HG03571 (cell line): ENCODE results near the gene PLEKHG1.

Source experiments
- ATAC-seq: cut with Tn5 transposase; IDR thresholded peaks from one replicate; pipeline ENCODE4 v1.9.1; 2021; ENCODE audit not compliant: unreplicated experiment

Gene PLEKHG1

DNA sequence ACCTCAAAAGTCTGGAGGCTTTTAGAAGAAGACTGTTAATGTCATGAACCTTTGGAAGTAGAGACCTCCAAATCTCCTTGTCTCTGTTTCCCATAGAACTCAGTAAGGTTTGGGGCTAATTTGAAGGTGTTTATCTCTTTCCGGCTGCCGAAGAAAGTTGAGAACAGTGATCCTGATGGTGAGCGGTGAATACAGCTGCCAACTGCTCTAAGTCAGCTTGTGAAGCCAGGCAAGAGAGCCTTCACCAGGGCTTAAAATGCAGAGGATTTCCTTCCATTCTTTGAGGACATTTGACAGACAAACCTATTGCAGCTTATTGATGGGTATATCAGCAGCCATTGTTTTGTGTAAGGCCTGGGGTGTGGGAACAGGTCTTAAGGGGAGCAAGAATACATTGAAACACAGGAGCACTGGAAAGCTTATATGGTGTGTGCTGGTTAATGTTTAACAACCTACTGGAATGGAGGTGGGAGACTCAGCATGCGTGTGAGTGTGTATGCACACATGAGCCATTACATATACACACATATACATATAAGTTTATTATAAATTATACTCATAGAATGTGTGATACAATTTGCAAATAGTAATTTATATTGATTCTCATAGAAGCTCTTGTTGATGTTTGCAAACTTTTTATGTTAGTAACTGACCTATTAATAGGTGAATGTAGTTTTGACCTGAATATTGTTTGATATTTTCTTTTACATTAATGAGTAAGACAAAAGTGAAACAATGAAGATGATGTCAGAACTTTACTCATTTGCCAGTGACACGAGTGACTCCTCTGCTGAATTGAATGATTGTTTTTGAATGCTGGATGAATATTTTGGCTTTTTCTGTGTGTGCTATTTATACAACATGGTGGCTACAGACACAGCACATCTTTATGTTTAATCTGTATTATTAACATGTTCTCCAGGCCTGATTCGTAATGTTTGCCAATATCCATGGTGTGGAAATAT is 18.1 kb downstream of the PLEKHG1 start:
- no peak for ATAC-seq

DNA sequence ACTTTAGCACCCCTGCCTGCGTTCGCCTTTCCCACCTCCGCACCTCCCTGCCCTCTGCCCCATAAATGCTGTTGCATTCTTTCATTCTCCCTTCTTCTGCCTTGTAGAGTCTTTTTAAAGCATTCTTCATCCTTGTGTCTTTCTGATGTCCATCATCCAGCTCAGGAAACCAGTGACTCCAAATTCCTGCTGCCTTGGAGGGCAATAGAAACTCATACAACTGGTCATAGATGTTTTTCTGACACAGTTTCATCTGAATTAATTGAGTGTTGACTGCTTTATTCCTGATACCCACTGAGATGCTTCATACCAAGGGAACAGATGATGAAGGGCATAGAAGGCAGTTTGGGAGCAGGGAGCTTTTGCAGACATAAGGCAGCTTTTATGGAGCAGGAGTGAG is 19.6 kb downstream of the PLEKHG1 start:
- ATAC-seq, result no peak

DNA sequence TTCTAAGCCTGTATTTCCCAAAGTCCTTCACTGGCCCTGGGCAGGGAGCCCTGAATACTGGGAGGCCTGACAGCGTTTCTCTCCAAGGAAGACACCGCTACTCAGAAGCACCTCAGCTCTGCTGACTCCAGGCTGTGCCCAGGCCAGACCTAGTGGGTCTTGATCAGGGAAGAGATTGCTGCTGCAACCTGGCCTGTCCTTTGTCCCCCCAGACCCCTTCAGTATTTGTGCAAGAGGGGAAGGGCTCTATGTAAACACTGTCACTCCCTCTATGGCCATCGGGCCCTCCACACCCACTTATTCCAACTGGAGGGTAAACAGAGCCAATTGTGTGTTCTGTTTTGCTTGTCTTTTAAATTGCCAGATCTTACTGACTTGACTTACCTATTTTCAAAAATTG is 20.6 kb downstream of the PLEKHG1 start:
- no peak for ATAC-seq

DNA sequence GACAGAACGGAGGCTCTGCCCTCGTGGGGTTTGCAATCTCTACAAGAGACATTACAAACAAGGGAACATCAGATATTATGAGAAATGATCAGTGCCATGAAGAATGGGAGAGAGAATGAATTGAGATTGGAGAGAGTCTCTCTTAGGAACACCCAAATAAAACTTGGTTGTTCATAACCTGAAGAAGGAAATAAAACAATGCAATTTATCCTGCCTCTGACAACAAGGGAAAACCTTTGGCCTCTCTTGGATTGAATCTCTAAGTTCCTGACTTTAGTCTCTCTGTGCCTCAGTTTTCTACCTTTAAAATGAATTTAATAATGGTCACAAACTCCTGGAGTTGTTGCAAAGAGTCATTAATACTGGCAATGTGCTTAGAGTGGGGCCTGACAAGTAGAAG is 21.1 kb downstream of the PLEKHG1 start:
- ATAC-seq, result no peak

DNA sequence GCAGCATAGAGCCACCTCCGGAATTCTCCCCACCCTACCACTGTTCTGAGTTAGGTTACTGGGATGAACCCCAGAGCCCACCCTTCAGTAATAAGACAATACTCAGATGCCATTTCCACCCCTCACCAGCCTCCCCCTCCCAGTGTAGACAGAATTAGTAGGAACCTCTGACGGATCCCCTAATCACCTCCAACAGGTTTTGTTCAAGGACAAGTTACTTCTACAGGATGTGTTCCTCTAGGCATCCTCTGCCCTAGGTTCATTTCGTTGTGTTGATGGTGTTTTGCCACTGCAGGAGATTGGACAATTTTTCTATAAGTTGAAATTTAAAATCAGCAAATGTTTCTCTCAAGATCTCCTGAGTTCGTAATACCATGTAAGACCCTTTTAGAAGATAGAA is 22.8 kb downstream of the PLEKHG1 start:
- no peak for ATAC-seq

DNA sequence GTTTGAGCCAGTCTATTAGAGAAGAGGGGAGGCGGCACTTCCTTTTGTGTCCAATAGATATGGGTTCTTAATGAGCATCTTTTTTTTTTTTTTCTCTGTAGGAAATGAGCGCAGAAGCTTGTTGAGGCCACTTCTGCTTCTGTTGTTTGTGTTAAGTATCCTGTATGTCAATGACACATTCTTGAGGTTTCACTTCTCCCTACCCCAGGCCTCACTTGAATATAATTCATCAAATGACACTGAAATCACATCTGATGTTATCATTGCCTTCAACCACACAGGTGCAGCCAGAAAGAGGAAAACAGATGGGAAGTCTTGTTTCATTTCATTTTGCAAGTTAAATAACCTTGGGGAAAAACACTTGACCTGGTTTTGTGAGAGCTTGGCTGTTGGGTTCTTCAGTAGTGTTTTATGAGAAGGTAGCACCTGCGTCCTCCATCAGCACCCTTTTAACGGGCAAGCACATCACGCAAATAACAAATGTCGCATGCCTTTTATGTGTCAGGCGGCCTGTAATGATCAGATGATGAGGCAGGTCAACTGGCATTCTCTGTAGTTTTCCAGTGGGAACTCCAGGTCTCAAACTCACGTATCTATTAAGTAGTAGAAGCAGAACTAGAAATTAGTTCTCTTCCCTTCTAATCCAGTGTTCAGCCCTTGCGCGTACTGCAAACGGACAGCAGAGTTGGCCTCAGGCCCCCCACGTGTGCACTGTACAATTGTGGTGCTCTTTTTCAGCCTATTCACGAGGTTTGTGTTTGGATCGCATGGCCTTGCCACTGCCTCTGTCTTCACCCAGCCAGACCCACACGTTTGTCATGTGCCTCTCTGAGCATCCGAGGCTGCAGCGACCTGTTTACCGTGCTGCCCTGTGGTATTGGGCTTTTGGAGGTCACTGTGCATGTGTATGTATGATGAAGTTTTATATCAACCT is 23.5 kb downstream of the PLEKHG1 start:
- peak; percentile 95 for ATAC-seq

DNA sequence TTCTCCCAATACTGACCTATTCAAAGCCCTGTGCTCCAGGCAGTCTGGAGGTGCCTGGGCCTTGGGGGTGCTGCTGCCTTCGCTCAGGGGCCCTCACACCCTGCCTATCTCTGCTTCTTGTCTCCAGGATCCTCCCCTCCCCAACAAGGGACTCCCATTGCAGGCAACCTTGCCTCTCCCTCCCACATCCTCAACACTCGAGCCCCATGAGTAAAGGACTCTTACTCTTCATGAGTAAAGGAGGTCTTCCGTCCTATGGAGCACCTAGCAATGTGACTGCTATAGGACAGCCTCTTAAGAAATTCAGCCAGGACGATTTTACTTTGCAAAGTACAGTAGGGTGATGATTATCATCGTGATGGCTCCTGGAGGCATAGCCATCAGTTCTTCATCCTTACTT is 24.5 kb downstream of the PLEKHG1 start:
- no peak for ATAC-seq

DNA sequence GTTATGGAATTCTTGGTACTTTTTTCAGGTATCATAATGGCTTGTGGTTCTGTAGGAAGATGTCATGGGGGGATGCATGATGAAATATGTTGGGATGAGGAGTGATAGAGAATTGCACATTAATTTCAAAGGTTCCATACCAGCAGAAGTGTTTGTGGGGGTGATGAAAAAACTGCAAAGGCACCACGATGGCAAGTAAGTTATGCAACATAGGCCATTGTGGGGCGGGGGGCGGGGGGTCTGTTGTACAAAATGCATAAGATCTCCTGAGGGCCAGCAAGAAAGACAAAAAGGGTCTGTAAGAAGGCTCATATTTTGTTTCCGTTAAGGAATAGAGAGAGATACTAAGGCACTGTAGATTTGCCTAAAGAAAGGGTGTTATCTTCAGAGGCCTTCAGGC is 26.2 kb downstream of the PLEKHG1 start:
- no peak for ATAC-seq

DNA sequence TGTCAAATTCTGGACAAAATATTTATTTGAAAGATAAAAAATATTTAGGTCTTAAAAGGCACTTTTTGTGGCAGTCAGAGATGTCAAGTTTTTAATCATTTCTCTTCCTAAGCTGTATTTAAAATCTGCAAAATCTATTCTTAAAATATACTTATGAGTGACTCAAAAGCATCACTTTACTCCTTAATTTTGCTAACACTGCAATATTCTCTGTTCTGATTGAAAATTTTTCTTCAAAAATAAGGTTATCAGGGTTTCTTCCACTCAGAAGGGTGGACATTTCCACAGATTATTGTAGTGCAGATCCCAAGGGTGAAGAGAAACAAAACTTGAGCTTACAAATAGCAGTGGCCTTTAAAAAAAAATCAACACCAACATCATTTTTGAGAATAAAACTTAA is 27.5 kb downstream of the PLEKHG1 start:
- ATAC-seq, result no peak

DNA sequence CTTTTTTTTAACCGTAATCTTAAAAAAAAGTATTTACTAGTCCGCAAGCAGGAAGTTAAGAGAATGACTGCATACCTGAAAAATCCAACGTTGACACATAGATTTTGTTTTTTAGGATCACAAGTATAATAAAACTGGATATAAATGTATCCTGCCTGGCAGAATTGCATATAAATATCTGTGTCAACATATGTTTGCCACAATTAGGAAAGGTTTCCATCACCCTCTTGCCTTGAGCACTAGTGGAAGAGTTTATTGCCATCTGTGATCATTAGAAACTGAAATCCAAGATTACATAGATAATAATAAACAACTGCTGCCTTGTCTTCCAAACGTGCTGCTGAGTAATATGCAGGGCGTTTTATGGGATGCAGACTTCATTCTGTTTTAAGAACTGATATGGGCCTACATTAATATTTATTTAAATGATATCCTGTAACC is 27.9 kb downstream of the PLEKHG1 start:
- no peak for ATAC-seq

DNA sequence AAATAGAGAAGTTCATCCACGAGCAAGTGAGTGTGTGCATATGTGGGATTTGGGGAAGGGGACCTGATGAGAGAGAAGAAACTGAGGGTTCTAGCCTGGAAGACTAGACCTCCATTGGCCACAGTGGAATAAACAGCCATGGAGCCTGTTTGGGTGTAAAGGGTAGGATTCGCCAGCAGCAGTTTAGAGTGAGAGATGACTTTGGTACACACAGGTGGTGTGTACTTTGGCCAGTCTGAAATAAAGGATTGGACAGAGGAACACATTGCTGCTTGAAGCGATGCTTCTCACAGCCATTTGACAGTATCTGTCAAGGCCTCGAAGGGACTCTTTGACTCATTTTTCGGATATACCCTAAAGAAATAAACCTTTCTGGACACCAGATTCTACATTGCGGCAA is 29.2 kb downstream of the PLEKHG1 start:
- ATAC-seq, result no peak

DNA sequence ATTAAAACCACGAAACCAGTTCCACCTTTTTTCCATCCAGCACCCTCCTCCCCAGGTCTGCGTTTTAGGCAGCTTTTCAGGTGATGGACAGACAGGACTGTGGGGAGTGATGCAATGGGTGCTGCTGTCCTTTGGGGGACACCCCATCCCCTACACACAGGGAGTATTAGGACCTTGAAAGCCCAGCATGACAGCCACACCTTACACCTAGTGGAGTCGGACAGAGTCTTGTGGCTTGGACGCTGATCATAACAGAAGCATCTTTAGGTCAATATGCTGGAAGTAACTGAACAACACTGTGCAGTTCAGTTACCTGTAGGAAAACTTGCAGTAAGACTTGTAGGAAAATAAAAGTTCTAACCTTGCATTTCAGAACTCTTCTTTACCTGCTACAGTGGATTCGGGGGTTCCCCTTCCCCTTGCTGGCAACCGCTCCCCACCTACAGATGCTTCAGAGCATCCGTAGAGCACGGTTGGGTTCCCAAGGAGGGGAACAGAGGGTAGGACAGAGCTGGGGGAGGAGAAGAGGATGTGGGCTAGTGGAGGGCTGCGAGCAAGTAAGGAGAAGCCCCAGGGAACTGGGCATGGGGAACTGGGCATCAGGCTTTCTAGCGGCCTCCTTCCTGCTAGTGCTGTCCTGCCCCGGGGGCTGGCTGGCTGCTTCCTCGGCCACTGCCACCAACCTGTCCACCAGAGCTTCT is 31.7 kb downstream of the PLEKHG1 start:
- ATAC-seq, result peak; percentile 37

DNA sequence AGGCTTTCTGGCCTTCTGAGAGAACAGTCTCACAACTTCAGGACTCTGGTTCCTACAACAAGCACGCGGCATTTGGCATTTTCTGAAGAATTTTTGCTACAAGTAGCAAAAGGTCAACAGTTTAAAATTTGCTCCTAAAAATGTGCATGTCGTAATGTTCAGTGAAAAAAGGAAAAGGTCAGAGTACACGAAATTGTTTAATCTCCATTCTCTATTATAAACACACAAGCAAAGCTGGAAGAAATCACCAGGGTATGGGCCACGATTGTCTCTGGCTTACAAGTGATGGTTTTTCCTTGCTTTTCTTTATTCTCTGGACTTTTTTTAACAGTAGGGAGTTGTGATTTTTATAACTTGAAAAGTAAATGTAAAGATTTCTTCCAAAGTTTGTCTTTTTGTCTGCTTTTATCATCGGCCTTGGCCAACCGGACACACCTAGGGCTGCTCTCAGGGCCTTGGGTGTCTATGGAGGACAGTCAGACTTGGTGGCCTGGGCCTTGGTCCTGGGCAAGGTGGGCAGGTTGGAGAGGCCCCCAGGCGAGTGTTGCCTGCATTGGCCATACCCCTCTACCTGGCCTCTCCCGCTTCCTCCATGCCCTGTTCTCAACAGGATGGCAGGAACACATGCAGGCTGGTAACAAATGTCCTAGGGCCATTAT is 32.4 kb downstream of the PLEKHG1 start:
- ATAC-seq, result no peak

DNA sequence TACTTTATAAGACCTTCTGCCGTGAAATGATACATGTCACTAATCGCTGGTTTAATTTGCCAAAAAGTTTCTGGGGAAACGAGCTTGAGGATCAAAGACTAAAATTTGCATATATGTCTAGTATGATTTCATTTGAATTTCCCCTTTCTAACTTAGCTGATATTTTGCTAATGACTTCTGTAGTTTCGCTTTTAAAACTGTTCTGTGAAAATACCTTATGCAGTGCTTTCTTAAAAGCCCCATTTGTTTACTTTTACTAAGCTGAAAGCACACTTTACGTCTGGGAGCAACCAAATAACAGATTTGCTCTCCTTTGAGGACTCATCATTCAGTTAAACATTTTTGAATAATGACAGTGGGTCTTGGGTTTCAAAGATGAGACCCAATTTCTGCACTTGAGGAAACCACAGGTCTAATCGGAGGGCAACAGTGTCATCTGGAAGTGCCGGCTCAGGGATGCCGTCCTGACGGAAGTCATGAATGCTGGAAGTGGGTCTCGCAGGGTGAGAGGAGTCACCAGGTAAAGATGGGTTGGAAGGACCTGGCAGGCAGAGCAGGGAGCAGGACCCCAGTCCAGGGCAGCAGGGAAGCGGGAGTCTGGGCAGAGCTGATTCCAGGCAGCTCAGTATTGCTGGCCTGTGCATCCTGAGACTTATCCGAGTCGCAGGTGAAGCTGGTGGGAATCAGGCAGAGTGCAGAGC is 33.2 kb downstream of the PLEKHG1 start:
- peak; percentile 46 for ATAC-seq

DNA sequence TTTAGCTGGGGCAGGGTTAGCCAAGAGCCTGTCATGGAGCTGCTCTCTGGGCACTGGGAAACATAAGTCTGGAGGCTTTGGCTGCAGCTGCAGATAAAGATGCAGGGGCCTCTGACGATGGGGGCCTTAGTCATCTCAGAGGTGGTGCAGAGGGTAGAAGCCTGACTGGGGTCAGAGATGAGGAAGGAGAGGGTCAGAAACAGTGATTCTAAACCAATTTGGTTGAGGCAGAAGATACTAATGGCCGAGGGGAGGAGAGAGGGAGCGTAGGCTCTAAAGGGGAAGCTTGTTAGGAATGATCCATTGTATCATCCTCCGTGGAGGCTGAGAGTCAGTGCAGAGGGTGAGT is 33.8 kb downstream of the PLEKHG1 start:
- no peak for ATAC-seq

DNA sequence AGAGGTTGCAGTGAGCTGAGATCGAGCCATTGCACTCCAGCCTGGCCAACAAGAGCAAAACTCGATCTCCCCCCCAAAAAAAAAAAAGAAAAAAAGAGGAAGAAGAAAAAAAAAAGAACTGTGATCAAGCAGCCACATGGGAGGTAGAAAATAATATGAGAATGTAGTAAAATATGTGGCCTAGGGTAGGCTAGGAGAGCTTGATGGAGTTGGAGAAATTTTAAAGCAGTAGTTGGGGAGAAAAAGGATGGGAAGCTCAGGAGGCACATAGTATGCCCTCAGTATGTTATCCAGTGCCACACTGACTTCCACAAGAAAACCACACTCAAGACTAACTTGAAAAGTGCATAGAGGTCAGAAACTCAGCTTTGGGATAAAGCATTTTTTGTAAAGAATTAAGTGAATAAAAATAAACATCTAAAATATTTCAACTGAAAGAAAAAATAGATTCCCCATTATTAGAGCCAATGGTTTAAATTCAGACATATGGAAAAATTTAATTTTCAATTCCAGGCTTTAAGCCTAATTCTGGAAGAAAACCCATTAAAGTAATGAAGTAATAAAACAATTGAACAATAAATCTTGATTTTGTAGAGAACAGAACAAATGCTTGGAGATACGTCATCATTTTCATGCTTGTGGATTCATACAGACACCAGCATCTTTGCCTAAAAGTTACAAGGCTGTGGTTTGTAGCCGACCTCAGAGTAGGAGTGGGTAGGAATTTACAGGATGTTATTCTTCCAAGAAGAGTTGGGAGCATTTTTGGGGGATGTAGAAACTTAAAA is 34.7 kb downstream of the PLEKHG1 start:
- ATAC-seq, result no peak

DNA sequence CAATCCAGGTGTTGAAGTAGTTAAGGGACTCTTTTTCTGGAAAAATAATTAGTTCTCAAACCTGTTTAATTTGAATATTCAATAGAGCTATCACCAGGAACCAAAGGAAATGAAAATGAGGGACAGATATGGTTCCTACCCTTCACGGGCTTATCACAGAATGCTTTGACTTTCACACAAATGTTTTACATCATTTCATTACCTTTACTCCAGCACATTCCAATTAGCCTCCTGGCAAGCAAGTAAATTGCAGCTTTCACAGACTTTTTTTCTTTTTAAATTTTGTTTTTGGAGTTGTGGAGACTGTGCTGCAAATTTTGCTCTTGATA is 35.2 kb downstream of the PLEKHG1 start:
- no peak for ATAC-seq

DNA sequence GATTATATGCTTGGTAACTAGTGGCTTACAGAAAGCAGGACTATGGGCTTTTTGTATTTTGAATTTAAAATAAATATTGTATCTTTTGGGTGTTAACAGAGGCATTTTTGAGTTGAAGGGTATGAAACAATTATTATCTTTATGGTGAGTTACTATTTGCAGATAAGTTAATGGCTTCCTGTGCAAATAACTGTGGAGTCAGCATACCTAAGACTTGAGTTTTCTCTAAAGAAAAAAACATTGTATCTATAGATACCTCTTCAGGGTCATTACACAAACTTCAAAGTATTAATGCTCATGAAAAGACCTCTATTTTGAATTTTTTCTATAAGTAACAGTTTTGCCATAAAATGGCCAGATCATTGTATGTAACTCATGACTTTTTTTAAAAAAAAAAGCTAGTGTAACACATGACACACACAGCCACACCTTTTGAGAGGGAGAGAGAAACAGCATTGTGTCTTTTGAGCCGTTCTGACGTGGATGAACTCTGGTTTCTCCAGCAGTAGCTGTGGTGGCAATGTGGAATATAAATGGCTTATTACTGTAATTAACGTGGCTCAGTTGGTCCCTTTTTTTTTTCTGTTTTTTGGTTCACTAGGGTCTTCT is 36.3 kb downstream of the PLEKHG1 start:
- ATAC-seq, result no peak

DNA sequence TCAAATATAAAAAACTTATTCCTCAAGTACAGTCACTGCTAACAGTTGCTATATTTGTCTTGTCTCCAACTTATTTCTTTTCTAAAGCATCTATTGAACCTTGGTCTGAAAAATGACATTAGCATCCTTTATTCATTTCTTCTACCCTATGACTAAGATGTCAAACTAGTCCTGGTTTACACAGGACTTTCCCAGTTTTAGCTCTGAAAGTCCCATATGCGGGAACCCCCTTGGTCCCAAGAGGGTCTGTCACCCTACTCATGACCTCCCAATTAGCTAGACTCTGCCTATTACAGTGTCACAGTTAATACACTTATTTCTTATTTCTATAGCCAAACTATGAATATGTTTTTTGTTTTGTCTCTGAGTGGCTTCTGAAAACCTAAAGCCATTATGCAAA is 37.1 kb downstream of the PLEKHG1 start:
- ATAC-seq, result no peak
